ENCODE results near the gene PTS. TPM values are rescaled to one million over a fixed set of nuclear protein-coding genes. Genes with fewer than 3 reads are reported as not detected.

The PTS gene
- total RNA-seq, 1 donor from 2014 or later: 64.6 TPM

GRCh38 chr11:112268406-112268805 lies 42.2 kb downstream of the PTS start:
- no peak for DNase-seq (ENCODE audit: low read depth)
- Mint-ChIP-seq H3K9me3 (ENCODE audit: unreplicated experiment) (no peaks in the 10 kb centered on the region), H3K27ac (ENCODE audit: unreplicated experiment) (no peak overlapping the region), H3K4me1 (ENCODE audit: low read depth, unreplicated experiment) (peaks cover 25% of the 10 kb centered on the region), H3K27me3 (ENCODE audit: low read depth, unreplicated experiment) (no peaks in the 10 kb centered on the region), H3K36me3 (ENCODE audit: low read depth, unreplicated experiment) (peaks cover 2% of the 10 kb centered on the region), H3K4me3 (ENCODE audit: unreplicated experiment) (no peak overlapping the region)
- Histone ChIP-seq H3K4me1 (ENCODE audit: insufficient read depth, low read length) (no peaks in the 10 kb centered on the region), H3K27ac (ENCODE audit: low read depth, low read length) (no peak overlapping the region), H3K4me2 (ENCODE audit: low read length) (no peak overlapping the region), H3K4me3 (ENCODE audit: insufficient read depth, low read depth, low read length) (no peak overlapping the region), H2AFZ (ENCODE audit: low read depth, low read length) (no peak overlapping the region), H3K79me2 (ENCODE audit: insufficient read depth, low read length) (no peaks in the 10 kb centered on the region), H3K27me3 (ENCODE audit: insufficient read depth, low read length) (no peaks in the 10 kb centered on the region), H3K9ac (ENCODE audit: low read length) (no peak overlapping the region), H4K20me1 (ENCODE audit: insufficient read depth, low read length) (no peaks in the 10 kb centered on the region), H3K9me3 (ENCODE audit: insufficient read depth, low read depth, low read length) (no peaks in the 10 kb centered on the region), H3K36me3 (ENCODE audit: insufficient read depth, low read length) (no peaks in the 10 kb centered on the region)
- no peak for FAIRE-seq
- TF ChIP-seq EZH2 (IDR thresholded peaks at IDR 0.05; ENCODE audit: insufficient read depth, low read length) (no peak), CTCF (IDR thresholded peaks at IDR 0.05; ENCODE audit: insufficient read depth, low read depth, low read length) (no peak)

GRCh38 chr11:112269139-112269538 lies 42.9 kb downstream of the PTS start:
- TF ChIP-seq CTCF (IDR thresholded peaks at IDR 0.05; ENCODE audit: insufficient read depth, low read depth, low read length) (no peak), EZH2 (IDR thresholded peaks at IDR 0.05; ENCODE audit: insufficient read depth, low read length) (no peak)
- Histone ChIP-seq H3K27me3 (ENCODE audit: insufficient read depth, low read length) (no peaks in the 10 kb centered on the region), H4K20me1 (ENCODE audit: insufficient read depth, low read length) (no peaks in the 10 kb centered on the region), H3K4me3 (ENCODE audit: insufficient read depth, low read depth, low read length) (no peak overlapping the region), H3K9me3 (ENCODE audit: insufficient read depth, low read depth, low read length) (no peaks in the 10 kb centered on the region), H2AFZ (ENCODE audit: low read depth, low read length) (no peak overlapping the region), H3K27ac (ENCODE audit: low read depth, low read length) (no peak overlapping the region), H3K79me2 (ENCODE audit: insufficient read depth, low read length) (no peaks in the 10 kb centered on the region), H3K36me3 (ENCODE audit: insufficient read depth, low read length) (no peaks in the 10 kb centered on the region), H3K4me2 (ENCODE audit: low read length) (no peak overlapping the region), H3K9ac (ENCODE audit: low read length) (no peak overlapping the region), H3K4me1 (ENCODE audit: insufficient read depth, low read length) (no peaks in the 10 kb centered on the region)
- Mint-ChIP-seq H3K4me3 (ENCODE audit: unreplicated experiment) (no peak overlapping the region), H3K4me1 (ENCODE audit: low read depth, unreplicated experiment) (peaks cover 25% of the 10 kb centered on the region), H3K9me3 (ENCODE audit: unreplicated experiment) (no peaks in the 10 kb centered on the region), H3K36me3 (ENCODE audit: low read depth, unreplicated experiment) (peaks cover 2% of the 10 kb centered on the region), H3K27ac (ENCODE audit: unreplicated experiment) (no peak overlapping the region), H3K27me3 (ENCODE audit: low read depth, unreplicated experiment) (no peaks in the 10 kb centered on the region)
- no peak for DNase-seq (ENCODE audit: low read depth)
- FAIRE-seq: no peak

- H3K4me1 ChIP-seq (ENCODE audit: insufficient read depth, low read length): no peaks in the 10 kb centered on the region
- H3K4me3 ChIP-seq (ENCODE audit: insufficient read depth, low read depth, low read length): no peak overlapping the region
- H3K27ac ChIP-seq (ENCODE audit: low read depth, low read length): no peak overlapping the region
- H3K9me3 ChIP-seq (ENCODE audit: insufficient read depth, low read depth, low read length): no peaks in the 10 kb centered on the region
- no peak overlapping the region for H2AFZ ChIP-seq (ENCODE audit: low read depth, low read length)
- no peaks in the 10 kb centered on the region for H3K79me2 ChIP-seq (ENCODE audit: insufficient read depth, low read length)
- no peaks in the 10 kb centered on the region for H3K27me3 ChIP-seq (ENCODE audit: insufficient read depth, low read length)
- Mint-ChIP-seq H3K27me3 (ENCODE audit: low read depth, unreplicated experiment) (no peaks in the 10 kb centered on the region), H3K4me1 (ENCODE audit: low read depth, unreplicated experiment) (peaks cover 22% of the 10 kb centered on the region), H3K4me3 (ENCODE audit: unreplicated experiment) (no peak overlapping the region), H3K27ac (ENCODE audit: unreplicated experiment) (no peak overlapping the region), H3K36me3 (ENCODE audit: low read depth, unreplicated experiment) (peaks cover 5% of the 10 kb centered on the region), H3K9me3 (ENCODE audit: unreplicated experiment) (no peaks in the 10 kb centered on the region)
- FAIRE-seq: no peak
- no peaks in the 10 kb centered on the region for H3K36me3 ChIP-seq (ENCODE audit: insufficient read depth, low read length)
- TF ChIP-seq CTCF (IDR thresholded peaks at IDR 0.05; ENCODE audit: insufficient read depth, low read depth, low read length) (no peak), EZH2 (IDR thresholded peaks at IDR 0.05; ENCODE audit: insufficient read depth, low read length) (no peak)
- H3K9ac ChIP-seq (ENCODE audit: low read length): no peak overlapping the region
- no peak overlapping the region for H3K4me2 ChIP-seq (ENCODE audit: low read length)
- no peaks in the 10 kb centered on the region for H4K20me1 ChIP-seq (ENCODE audit: insufficient read depth, low read length)
- DNase-seq (ENCODE audit: low read depth): no peak
Observed at GRCh38 chr11:112270551-112271180, 44.4 kb downstream of the PTS start.
